Right kidney (tissue), 1 donor: ENCODE measurements around the gene NBAS.
"Not testable (repeated sequence)": the region's sequence is repeated elsewhere in the genome, so short reads cannot be mapped to it uniquely, and the experiment has no call there.

ENCODE experiments used
- DNase-seq: peaks from one replicate; pipeline ENCODE4 v3.0.0-alpha.2; 2016

The NBAS gene

GRCh38 chr2:15560140-15560987 lies 770 bp downstream of the NBAS start:
- peak; percentile 76 for DNase-seq

DNA sequence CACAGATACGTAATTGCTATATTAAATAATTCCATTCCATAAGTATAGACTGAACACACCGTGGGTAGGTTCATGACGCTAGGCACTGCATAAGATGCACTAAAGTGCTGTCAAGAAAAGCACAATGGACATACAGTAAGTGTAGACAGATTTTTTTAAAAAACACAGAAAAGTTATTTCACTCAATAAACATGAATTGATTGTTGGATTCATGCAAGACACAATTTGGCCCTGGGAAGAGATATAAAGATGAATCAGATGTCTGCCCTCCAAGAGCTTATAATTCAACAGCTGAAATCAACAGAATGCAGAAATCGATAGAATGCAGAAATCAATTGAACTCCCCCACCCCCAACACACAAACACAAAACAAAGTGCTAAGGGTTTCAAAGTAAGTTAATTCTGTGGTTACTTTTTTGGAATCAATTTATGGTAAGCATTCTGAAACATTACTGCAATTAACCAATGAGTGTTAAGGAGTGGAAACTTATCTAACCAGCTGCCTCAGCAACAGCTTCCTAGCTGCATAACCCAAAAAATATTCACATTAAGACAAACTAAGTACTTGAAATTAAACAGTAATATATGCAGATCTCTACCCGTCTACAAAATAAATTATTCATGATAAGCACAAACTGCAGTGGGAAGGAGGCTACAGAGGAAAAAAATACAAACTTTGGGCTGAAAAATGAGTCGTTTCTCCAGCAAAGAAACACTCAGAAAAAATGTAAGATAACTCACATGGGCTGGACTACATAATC lies 1.6 kb downstream of the NBAS start:
- no peak for DNase-seq

DNA sequence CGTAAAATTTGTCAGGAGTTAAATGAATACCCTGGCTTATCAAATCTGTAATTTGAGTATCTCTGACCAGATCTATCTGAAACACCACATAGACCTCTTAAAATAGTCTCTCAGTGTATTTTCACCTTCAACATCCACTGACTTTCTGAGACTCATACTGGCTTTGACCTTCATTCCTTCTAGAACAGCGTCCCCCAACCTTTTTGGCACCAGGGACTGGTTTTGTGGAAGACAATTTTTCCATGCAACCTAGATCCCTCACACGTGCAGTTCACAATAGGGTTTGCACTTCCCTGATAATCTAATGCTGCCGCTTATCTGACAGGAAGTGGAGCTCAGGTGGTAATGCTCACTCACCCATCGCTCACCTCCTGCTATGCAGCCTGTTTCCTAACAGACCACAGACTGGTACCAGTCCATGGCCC lies 3.2 kb downstream of the NBAS start:
- no peak for DNase-seq

DNA sequence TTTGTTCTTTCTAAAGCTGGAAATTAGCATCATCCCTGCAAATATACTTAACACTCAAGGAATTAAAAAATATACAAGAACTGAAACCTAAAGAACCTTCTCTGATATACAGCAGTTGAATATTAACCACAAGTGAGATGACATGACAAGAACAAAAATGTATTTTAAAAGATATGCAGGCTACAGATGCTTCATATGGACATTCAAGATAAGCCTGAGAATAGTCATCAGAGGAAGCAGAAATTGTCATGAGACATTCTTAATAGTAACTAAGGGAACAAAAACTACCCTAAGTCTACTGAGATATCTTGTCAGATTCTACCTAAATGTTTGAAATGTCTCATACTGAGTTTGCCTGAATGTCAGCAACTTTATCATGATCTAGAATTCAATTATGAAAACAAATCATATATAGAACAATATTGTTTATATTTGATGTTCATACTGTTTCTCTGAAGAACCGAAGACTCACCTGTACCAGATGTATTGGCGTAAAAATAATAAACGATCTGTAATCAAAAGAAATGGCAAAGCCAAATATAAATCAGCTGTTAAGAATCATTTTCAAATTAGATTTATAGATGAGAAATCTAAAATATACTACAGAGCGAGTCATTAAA lies 4.7 kb downstream of the NBAS start:
- no peak for DNase-seq

DNA sequence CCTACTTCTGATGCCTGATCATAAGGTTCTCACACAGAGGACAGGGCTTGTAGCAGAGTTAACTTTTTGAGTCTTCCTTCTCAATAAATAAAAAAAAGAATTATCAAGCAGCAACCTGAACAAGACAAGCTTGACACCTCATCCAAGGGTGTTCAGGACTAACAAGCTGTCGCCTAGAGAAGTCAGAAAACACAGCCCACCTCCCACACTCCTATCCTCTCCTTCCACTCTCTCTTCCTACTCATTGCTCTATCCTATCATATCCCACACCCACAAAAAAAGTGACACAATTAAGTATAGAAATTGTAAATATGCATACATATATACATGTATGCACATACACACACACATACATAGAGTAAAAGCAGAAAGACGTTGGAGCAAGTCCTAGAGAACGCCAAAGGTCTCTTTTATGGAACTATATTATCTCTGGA lies 5.4 kb downstream of the NBAS start:
- no peak for DNase-seq

DNA sequence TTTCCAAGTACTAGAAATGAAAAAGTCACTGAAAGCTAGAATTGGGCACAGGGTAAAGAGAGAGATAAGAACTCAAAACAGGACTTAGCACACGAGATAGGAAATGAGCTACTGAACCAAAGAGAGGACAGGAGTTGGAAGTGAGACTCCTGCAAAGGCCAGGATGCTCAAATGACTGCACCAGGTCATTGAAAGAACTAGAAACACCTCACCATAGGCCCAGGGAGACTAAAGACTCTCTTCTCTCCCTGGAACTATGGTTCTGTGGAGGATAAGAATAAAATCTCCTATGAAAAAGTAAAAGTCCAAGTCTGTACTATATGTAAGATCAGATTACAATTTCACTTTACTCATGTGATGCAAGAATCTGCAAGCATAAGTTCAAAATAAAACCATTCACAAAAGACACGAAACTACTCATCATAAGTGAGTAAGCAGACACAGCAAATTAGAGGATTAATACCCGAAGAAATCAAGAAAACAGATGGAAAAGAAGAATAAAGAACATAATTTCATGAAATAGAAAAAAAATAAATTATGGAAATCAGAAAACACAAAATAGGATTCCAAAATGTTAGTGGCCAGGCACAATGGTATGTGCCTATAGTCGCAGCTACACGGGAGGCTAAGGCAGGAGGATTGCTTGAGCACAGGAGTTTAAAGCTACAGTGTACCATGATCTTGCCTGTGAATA lies 6.5 kb downstream of the NBAS start:
- no peak for DNase-seq

DNA sequence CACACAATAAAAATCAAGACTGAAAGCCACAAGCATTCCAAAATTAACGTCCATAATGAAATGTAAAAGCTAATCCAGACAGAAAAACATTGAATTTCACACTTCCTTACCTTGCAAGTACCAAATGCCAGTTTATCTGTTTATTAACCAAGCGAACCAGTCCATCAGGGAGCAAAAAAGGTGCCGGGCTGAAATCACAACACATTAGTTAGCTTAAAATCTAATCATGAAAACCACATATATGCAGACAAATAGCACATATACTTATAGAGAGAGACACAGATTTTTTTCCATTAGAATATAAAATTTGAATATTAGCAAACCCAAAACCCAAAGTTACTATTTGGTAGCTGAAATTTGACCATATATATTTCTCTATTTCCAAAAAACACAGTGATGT lies 7.2 kb downstream of the NBAS start:
- DNase-seq, result no peak

DNA sequence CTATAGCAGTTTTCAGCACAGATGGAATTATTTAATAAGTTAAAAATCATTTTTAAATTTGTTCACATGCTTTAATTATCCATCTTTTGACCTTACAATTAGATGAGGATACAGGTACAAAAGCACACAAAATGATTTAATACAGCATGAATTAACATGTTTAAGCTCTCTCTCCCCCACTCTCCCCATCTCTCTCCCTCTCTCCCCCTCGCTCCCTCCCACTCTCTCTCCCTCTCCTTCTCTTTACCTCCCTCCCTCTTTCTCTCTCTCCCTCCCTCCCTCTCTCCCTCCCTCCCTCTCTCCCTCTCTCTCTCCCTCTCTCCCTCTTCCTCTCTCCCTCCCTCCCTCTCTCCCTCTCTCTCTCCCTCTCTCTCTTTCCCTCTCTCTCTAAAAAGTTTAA lies 7.6 kb downstream of the NBAS start:
- no peak for DNase-seq

DNA sequence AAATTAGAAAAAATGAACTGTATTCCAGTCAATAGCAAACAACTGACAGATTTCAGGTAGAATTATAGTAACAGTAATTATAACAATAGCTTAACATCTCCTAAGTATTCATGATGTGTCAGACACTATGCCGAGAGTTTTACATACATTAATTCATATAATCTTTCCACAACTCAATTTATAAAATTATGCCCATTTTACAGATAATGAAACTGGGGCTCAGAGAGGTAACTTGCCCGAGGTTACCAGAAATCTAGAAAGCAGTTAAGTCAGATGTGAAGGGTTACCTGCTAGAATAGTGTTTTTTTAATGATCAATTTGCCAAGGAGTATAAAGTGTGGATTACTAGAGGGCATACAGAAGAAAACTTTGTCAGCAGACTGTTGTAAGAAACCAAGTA lies 12.2 kb downstream of the NBAS start:
- no peak for DNase-seq

- no peak for DNase-seq
Observed at GRCh38 chr2:15547115-15547876, 13.8 kb downstream of the NBAS start.

DNA sequence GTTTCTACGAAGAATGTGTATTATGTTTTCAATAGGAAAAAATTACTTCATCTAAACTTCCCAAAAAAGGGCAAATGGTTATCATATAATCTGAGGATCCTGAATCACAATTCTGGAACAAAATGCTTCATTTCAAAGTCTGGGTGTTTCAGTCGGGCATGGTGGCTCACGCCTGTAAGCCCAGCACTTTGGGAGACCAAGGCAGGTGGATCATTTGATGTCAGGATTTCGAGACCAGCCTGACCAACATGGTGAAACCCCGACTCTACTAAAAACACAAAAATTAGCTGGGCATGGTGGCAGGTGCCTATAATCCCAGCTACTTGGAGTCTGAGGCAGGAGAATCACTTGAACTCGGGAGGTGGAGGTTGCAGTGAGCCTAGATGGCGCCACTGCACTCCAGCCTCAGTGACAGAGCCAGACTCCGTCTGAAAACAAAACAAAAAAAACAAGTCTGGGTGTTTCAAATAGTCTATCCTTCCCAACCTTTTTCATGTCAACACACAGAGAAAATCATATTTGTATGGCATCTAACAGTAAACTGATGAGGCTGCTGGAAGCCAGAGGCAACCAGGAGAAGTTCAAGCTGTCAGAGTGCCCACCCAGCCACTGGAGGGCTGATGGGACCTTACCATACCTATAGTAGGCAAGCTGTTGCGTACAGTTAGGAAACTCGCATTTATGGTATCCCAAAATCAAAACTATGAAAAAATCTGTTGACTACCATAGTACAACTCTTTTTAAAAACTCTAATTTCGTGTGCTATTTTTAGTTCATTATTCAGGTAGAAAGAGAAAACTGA lies 14.6 kb downstream of the NBAS start:
- DNase-seq, result no peak

GRCh38 chr2:15544227-15544626 lies 16.9 kb downstream of the NBAS start:
- DNase-seq, result no peak

GRCh38 chr2:15543541-15543940 lies 17.6 kb downstream of the NBAS start:
- DNase-seq, result no peak

- no peak for DNase-seq
Observed at GRCh38 chr2:15543053-15543452, 18.1 kb downstream of the NBAS start.

- not testable (repeated sequence) for DNase-seq
Observed at GRCh38 chr2:15542269-15542668, 18.9 kb downstream of the NBAS start.

DNA sequence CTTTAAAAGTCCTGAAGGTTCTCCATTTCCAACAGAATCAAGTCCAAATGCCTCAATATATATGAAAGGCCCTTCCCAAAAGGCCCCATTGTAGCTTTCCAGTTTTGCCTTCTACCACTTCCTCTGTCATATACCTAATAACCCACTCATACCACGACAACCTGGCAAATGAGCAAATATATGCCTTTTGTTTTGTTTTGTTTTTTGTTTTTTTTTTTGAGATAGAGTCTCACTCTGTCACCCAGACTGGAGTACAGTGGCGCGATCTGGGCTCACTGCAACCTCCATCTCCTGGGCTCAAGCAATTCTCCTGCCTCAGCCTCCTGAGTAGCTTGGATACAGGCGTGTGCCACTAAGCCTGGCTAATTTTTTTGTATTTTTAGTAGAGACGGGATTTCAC lies 20.6 kb downstream of the NBAS start:
- DNase-seq, result not testable (repeated sequence)

GRCh38 chr2:15539999-15540398 lies 21.1 kb downstream of the NBAS start:
- DNase-seq, result no peak

- no peak for DNase-seq
Observed at GRCh38 chr2:15538792-15539191, 22.3 kb downstream of the NBAS start.

DNA sequence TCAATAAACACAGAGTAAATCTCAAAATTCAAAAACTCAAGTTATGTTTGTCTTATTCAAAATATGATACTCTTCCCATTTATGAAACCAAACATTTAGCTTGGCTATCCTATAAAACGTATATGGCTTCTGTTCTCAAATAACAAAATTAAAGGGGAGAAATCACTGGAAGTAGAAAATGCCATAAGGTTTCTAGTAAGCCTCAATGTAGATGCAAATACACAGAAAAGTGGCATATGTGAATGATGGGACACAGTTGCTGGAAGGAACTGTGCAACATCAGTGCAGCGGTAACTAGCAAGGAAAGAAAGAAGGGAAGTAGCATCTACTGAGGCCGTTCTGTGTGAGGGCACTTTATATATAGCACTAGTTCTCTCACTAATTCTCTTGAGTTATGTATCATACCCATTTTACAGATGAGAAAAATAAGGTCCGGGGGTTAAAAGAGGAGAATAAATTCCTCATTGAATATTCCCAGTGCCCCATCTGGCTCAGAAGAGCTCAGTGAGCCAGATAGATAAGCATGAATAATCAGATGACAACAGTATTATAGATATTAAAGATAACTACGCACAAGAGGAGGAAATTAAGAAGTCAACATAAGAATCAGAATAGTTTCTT lies 27.2 kb downstream of the NBAS start:
- DNase-seq, result no peak

GRCh38 chr2:15532996-15533395 lies 28.1 kb downstream of the NBAS start:
- no peak for DNase-seq
